HepG2 (cell line): ENCODE data around the gene KIAA0040. TPM values are rescaled to one million over a fixed set of nuclear protein-coding genes. Genes with fewer than 3 reads are reported as not detected.

ENCODE experiments used
- ATAC-seq: fragments of 200-7000 bp; cut with Tn5 transposase; 3 replicates; pipeline ENCODE4 v1.9.1; 2020; ENCODE audit warnings: mild to moderate bottlenecking, moderate library complexity
- BruUV-seq: library from RNA; stranded (reverse); fragments of 400-500 nt; replicated peaks from 2 replicates; lab custom pipeline; 2021; lab: Mats Ljungman, UMichigan
- CTCF ChIA-PET: fragments of 300-600 bp; formaldehyde crosslinking; extraction: SDS; loops from one replicate; lab custom pipeline; 2021; ENCODE audit warnings: low total read pairs, inconsistent platforms, low intra/inter-chr PET ratio; lab: Yijun Ruan, JAX
- POLR2A ChIA-PET: fragments of 350-600 bp; sonication (Branson Sonifier 250); formaldehyde crosslinking; loops from one replicate; lab custom pipeline; 2020; ENCODE audit warnings: antibody characterized with exemption, inconsistent platforms; lab: Yijun Ruan, JAX
- DNase-seq: peaks from one replicate; pipeline ENCODE4 v3.0.0-alpha.2; 2015; ENCODE audit warnings: low spot score
- FAIRE-seq: peaks from 3 replicates; lab custom pipeline; 2011; peaks lifted over from hg19 to GRCh38; lab: Jason Lieb, UNC
- H2AFZ ChIP-seq: one replicate; pipeline ENCODE4 v1.6.1; 2011; ENCODE audit warnings: low read length, inconsistent platforms
- H3K27ac ChIP-seq: fragments of 300-600 bp; 3 replicates; pipeline ENCODE4 v1.8.0; 2011; ENCODE audit warnings: mixed run types, mild to moderate bottlenecking, mixed read lengths, low read length, inconsistent platforms; ENCODE audit not compliant: insufficient read depth; ENCODE audit errors: extremely low read length
- H3K27me3 ChIP-seq, 2 experiments: fragments of 200-600 bp in 1 of 2; 2 replicates in 1 of 2; 3 replicates in 1 of 2; pipeline versions ENCODE4 v1.6.0 to v1.8.0; 2011; ENCODE audit warnings: low read length in 2 of 2, mild to moderate bottlenecking in 2 of 2, moderate library complexity in 2 of 2, inconsistent platforms in 1 of 2; ENCODE audit not compliant: insufficient read depth in 2 of 2, control insufficient read depth in 1 of 2
- H3K36me3 ChIP-seq, 2 experiments: fragments of 200-600 bp in 1 of 2; replicated peaks in 1 of 2; 2 replicates in 1 of 2; 3 replicates in 1 of 2; pipeline versions ENCODE4 v1.5.1 to v1.8.0; 2011; ENCODE audit warnings: low read length in 2 of 2, inconsistent platforms in 1 of 2; ENCODE audit not compliant: insufficient read depth in 2 of 2, control insufficient read depth in 1 of 2
- H3K4me1 ChIP-seq: 2 replicates; pipeline ENCODE4 v1.5.1; 2012; ENCODE audit warnings: low read length, inconsistent platforms; ENCODE audit not compliant: insufficient read depth
- H3K4me2 ChIP-seq: 2 replicates; pipeline ENCODE4 v1.6.0; 2011; ENCODE audit warnings: low read depth, low read length, inconsistent platforms
- H3K4me3 ChIP-seq, 3 experiments: fragments of 200-600 bp in 1 of 3; sonication (generic), shearing (Covaris generic) in 1 of 3; replicated peaks in 1 of 3; 2 replicates each; pipeline ENCODE4 v1.5.1; 2011 to 2016; ENCODE audit warnings: low read length in 3 of 3, inconsistent platforms in 2 of 3, low read depth in 2 of 3, mild to moderate bottlenecking in 2 of 3, control low read depth in 1 of 3, mixed read lengths in 1 of 3; ENCODE audit not compliant: insufficient read depth in 1 of 3
- H3K79me2 ChIP-seq: one replicate; pipeline ENCODE4 v1.6.1; 2011; ENCODE audit warnings: low read length, inconsistent platforms; ENCODE audit not compliant: insufficient read depth
- H3K9ac ChIP-seq: 2 replicates; pipeline ENCODE4 v1.6.0; 2011; ENCODE audit warnings: mild to moderate bottlenecking, low read depth, low read length, inconsistent platforms; ENCODE audit not compliant: insufficient read depth
- H3K9me3 ChIP-seq: 2 replicates; pipeline ENCODE4 v1.5.1; 2012; ENCODE audit warnings: mild to moderate bottlenecking, low read length
- H4K20me1 ChIP-seq: 2 replicates; pipeline ENCODE4 v1.6.0; 2011; ENCODE audit warnings: inconsistent platforms, mild to moderate bottlenecking, low read length, moderate library complexity; ENCODE audit not compliant: insufficient read depth
- ASH2L ChIP-seq: fragments of 300-600, 200-600 bp; sonication (generic); IDR thresholded peaks from 2 replicates; pipeline ENCODE4 v1.7.0; 2017; ENCODE audit warnings: low read depth, mild to moderate bottlenecking, moderate library complexity, mixed read lengths, low read length; ENCODE audit not compliant: insufficient read length
- ATF4 ChIP-seq, 2 experiments: fragments of 450-650 bp in 1 of 2; sonication (generic) in 1 of 2; formaldehyde crosslinking; IDR thresholded peaks; 2 replicates each; pipeline versions ENCODE4 v1.5.0 to v1.8.0; 2020 to 2022; ENCODE audit warnings: mild to moderate bottlenecking in 1 of 2, missing genetic modification reagents in 1 of 2
- FOXA1 ChIP-seq, 2 experiments: fragments of 450-650 bp in 1 of 2; sonication (generic) in 1 of 2; formaldehyde crosslinking in 1 of 2; IDR thresholded peaks; 2 replicates each; pipeline versions ENCODE4 v1.4.0 to v1.6.1; 2016 to 2020; ENCODE audit warnings: missing genetic modification reagents in 1 of 2
- GPN1 ChIP-seq: sonication (generic); formaldehyde crosslinking; IDR thresholded peaks from 2 replicates; pipeline ENCODE4 v1.5.1; 2020; ENCODE audit warnings: missing genetic modification reagents, borderline replicate concordance
- HOXA9 ChIP-seq: sonication (generic); formaldehyde crosslinking; IDR thresholded peaks from 2 replicates; pipeline ENCODE4 v1.8.1; 2022; ENCODE audit warnings: missing genetic modification reagents, mild to moderate bottlenecking, moderate library complexity, borderline replicate concordance
- REPIN1 ChIP-seq: sonication (generic); formaldehyde crosslinking; IDR thresholded peaks from 2 replicates; pipeline ENCODE4 v1.8.0; 2022; ENCODE audit warnings: missing genetic modification reagents, low read depth, mild to moderate bottlenecking, borderline replicate concordance
- SOX6 ChIP-seq, 2 experiments: fragments of 450-650 bp in 1 of 2; sonication (generic) in 1 of 2; formaldehyde crosslinking in 1 of 2; IDR thresholded peaks; 2 replicates each; pipeline versions ENCODE4 v1.4.0 to v1.6.1; 2017 to 2020; ENCODE audit warnings: antibody characterized with exemption in 1 of 2, mild to moderate bottlenecking in 1 of 2, missing genetic modification reagents in 1 of 2
- STAG1 ChIP-seq: sonication (generic); formaldehyde crosslinking; IDR thresholded peaks from 2 replicates; pipeline ENCODE4 v1.4.0; 2020; ENCODE audit warnings: missing genetic modification reagents
- XRCC5 ChIP-seq: fragments of 200-400 bp; formaldehyde crosslinking; optimal IDR thresholded peaks from 2 replicates; pipeline ENCODE3; 2017; ENCODE audit warnings: mild to moderate bottlenecking, low read length
- ZBTB14 ChIP-seq: sonication (generic); formaldehyde crosslinking; IDR thresholded peaks from 2 replicates; pipeline ENCODE4 v1.4.0; 2020; ENCODE audit warnings: missing genetic modification reagents
- ZNF230 ChIP-seq: sonication (generic); formaldehyde crosslinking; IDR thresholded peaks from 2 replicates; pipeline ENCODE4 v1.4.0; 2020; ENCODE audit warnings: mild to moderate bottlenecking, missing genetic modification reagents
- ZNF652 ChIP-seq: IDR thresholded peaks from 2 replicates; pipeline ENCODE4 v1.6.1; 2016; ENCODE audit warnings: low read depth, borderline replicate concordance
- ZNF83 ChIP-seq: sonication (generic); formaldehyde crosslinking; IDR thresholded peaks from 2 replicates; pipeline ENCODE4 v1.4.0; 2020; ENCODE audit warnings: missing genetic modification reagents, mild to moderate bottlenecking, borderline replicate concordance
- WGBS: methylation state at CpG from one replicate; pipeline ENCODE4 v1.1.6; 2017; ENCODE audit warnings: low lambda C conversion rate; 5-methylcytosine and 5-hydroxymethylcytosine counted together
- in situ Hi-C: cut with HindIII; loops from 2 replicates; pipeline ENCODE4 v1.10.0; 2017; ENCODE audit warnings: low pct_unique_long_range_greater_than_20kb; ENCODE audit not compliant: extremely low pct_ligation_motif_present
- intact Hi-C: fragments of 100-400 bp; cut with micrococcal nuclease; formaldehyde crosslinking; loops from one replicate; pipeline ENCODE4 v1.10.0; 2022; ENCODE audit not compliant: unreplicated experiment
- polyA plus RNA-seq, 8 experiments: library from polyadenylated mRNA; depleted of rRNA in 3 of 8; stranded (reverse) in 7 of 8; unstranded in 1 of 8; fragments of >200 nt; fragmentation: Illumina TruSeq in 4 of 8; extraction: Trizol in 4 of 8; gene quantifications; 2 replicates each; pipeline versions ENCODE4 v1.2.1 to v1.2.3, GENCODE V29; 2011 to 2016; ENCODE audit warnings: low read depth in 4 of 8, missing spikeins in 1 of 8, mixed read lengths in 1 of 8; ENCODE audit not compliant: insufficient read depth in 1 of 8
- total RNA-seq, 5 experiments: library from RNA; depleted of rRNA; stranded (reverse); fragments of >200 nt; fragmentation: Illumina TruSeq; extraction: Trizol; gene quantifications; 2 replicates each; pipeline ENCODE4 v1.2.3, GENCODE V29; 2016; ENCODE audit warnings: low read depth in 1 of 5
- TF ChIP-seq, protein P1 (sequence below): sonication (generic); formaldehyde crosslinking; IDR thresholded peaks from 2 replicates; pipeline ENCODE4 v1.4.0; 2020; ENCODE audit warnings: missing genetic modification reagents, borderline replicate concordance

Gene KIAA0040
- total and polyA plus RNA-seq, 2 of the 13 experiments (the other 11 are each of a cell fraction or from before 2014, with no cell fraction given) = 0.24 to 0.26 TPM

DNA sequence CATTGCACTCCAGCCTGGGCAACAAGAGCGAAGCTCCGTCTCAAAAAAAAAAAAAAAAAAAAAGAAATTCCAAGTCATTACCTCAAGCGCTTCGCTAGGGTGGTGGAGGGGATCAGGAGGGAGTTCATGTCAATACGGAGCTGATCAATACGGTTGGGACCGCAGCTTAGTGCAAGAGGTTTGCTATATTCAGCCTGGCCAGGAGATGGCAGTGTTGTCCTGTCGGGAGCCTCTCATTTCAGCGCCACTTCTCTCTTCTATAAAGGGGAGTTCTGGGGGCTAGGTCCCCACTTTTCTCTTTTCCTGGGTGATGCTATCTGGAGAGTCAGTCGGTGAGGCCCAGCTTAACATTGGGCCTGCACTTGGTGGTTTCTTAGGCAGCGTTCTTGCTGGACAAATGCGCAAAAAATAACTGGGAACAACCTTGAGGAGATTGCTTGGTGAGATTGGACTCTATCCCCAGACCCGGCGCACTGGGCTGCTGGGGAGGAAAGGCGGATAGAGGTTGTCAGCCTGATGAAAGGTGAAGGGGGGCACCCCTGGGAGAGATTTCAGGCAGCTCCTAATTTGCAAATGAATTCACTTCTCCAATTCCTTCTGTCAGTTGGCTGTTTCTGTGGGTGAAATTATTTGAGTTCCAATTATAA lies 40.4 kb downstream of the KIAA0040 start (continued):
- TF ChIP-seq REPIN1 = peak; percentile 27; the same call in 1 of the 2 replicates
- TF ChIP-seq FOXA1 (IDR thresholded peaks at IDR 0.05) = no peak
- peak; percentile 25; the same call in 1 of the 2 replicates for TF ChIP-seq FOXA1 (CRISPR knock-in tag; IDR thresholded peaks at IDR 0.05)
- TF ChIP-seq STAG1 (CRISPR knock-in tag) = peak; percentile 85
- TF ChIP-seq XRCC5 = peak; percentile 36
- TF ChIP-seq SOX6 (IDR thresholded peaks at IDR 0.05) = no peak
- TF ChIP-seq SOX6 (CRISPR knock-in tag; IDR thresholded peaks at IDR 0.05) = 0 out of 2 replicates have a peak, but pooled peaks have one; percentile 16

DNA sequence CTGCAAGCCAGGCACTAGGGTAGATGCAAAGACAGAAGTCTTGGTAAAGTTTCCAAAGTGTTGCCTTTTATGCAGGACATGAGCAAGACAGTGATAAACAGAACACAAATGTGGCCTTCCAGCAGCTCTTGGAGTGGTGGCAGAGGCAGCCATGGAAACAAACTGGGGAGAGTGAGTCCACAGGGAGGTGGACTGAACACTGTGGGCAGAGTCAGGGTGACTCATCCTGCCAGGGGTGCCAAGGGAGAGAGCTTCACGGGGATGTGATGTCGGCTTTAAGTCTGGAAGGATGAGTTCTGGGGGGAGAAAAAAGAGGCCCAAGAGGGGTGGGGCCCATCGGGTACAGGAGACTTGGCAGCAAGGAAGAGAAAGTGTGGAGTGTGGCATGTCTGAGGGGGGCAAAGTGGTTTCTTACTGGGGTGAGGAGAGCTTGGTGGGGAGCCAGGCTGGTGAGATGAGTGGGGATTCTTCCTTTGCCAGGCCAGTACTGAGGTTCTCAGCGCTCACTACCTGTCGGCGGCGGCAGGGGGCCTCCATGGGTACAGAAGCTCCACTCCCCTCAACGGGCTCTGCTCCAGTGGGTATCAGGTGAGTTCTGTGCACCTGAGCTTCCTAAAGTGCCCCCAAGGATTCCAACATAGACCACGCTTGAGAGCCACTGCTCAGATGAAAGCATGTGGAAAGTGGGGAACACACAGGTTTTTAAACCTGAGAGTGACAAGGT lies 41.8 kb downstream of the KIAA0040 start:
- intact Hi-C loops = loop anchor here (5.0 to 10.0 kb wide), 2 partner anchors 42 to 924 kb away; partner anchors contain the start of gene KIAA0040
- Histone ChIP-seq H3K27me3 (peaks cover 0 to 6% of the 10 kb centered on the region in 2 experiments; a peak in 1 of 5 replicates), H3K4me2 (no peak overlapping the region), H3K27ac (no peak overlapping the region), H3K79me2 (no peaks in the 10 kb centered on the region), H3K36me3 (no peaks in the 10 kb centered on the region), H2AFZ (no peak overlapping the region), H3K4me3 (no peak overlapping the region), H3K9me3 (no peaks in the 10 kb centered on the region), H3K4me1 (peaks cover 7% of the 10 kb centered on the region), H3K9ac (no peak overlapping the region), H4K20me1 (no peaks in the 10 kb centered on the region)
- ChIA-PET CTCF (interaction anchor here (4.1 kb wide), 1 partner anchor 168 kb away, joined by 47 read pairs; no protein-coding TSS in a partner anchor), POLR2A (no interaction called here)
- WGBS = 12% methylated on average over 9 of the region's 9 CpGs
- FAIRE-seq = no peak
- ATAC-seq = peak; percentile 67
- in situ Hi-C loops = loop anchor here (5.0 to 25.0 kb wide), 4 partner anchors 172 to 1687 kb away; no protein-coding TSS in a partner anchor
- no peak for DNase-seq
- TF ChIP-seq ZNF83 (CRISPR knock-in tag) = no peak
- no peak for TF ChIP-seq HOXA9 (CRISPR knock-in tag)
- no peak for TF ChIP-seq ZBTB14 (CRISPR knock-in tag)
- TF ChIP-seq, protein P1, sequence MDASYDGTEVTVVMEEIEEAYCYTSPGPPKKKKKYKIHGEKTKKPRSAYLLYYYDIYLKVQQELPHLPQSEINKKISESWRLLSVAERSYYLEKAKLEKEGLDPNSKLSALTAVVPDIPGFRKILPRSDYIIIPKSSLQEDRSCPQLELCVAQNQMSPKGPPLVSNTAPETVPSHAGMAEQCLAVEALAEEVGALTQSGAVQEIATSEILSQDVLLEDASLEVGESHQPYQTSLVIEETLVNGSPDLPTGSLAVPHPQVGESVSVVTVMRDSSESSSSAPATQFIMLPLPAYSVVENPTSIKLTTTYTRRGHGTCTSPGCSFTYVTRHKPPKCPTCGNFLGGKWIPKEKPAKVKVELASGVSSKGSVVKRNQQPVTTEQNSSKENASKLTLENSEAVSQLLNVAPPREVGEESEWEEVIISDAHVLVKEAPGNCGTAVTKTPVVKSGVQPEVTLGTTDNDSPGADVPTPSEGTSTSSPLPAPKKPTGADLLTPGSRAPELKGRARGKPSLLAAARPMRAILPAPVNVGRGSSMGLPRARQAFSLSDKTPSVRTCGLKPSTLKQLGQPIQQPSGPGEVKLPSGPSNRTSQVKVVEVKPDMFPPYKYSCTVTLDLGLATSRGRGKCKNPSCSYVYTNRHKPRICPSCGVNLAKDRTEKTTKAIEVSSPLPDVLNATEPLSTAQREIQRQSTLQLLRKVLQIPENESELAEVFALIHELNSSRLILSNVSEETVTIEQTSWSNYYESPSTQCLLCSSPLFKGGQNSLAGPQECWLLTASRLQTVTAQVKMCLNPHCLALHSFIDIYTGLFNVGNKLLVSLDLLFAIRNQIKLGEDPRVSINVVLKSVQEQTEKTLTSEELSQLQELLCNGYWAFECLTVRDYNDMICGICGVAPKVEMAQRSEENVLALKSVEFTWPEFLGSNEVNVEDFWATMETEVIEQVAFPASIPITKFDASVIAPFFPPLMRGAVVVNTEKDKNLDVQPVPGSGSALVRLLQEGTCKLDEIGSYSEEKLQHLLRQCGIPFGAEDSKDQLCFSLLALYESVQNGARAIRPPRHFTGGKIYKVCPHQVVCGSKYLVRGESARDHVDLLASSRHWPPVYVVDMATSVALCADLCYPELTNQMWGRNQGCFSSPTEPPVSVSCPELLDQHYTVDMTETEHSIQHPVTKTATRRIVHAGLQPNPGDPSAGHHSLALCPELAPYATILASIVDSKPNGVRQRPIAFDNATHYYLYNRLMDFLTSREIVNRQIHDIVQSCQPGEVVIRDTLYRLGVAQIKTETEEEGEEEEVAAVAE (CRISPR knock-in tag) = no peak
- no peak for TF ChIP-seq ZNF230 (CRISPR knock-in tag)
- no peak for TF ChIP-seq GPN1 (CRISPR knock-in tag)
- TF ChIP-seq ATF4 (CRISPR knock-in tag; IDR thresholded peaks at IDR 0.05) = no peak
- TF ChIP-seq ASH2L = no peak
- TF ChIP-seq ZNF652 (CRISPR knock-in tag) = no peak
- no TSS peak for BruUV-seq
